NCI-H1436 (cell line): Measurements from ENCODE around the gene TSPAN15.
"Not testable (repeated sequence)": the region's sequence is repeated elsewhere in the genome, so short reads cannot be mapped to it uniquely, and the experiment has no call there.

Source experiments
- DNase-seq: peaks from one replicate; lab custom pipeline; 2025; lab: John Stamatoyannopoulos, UW

TSPAN15 gene

DNA sequence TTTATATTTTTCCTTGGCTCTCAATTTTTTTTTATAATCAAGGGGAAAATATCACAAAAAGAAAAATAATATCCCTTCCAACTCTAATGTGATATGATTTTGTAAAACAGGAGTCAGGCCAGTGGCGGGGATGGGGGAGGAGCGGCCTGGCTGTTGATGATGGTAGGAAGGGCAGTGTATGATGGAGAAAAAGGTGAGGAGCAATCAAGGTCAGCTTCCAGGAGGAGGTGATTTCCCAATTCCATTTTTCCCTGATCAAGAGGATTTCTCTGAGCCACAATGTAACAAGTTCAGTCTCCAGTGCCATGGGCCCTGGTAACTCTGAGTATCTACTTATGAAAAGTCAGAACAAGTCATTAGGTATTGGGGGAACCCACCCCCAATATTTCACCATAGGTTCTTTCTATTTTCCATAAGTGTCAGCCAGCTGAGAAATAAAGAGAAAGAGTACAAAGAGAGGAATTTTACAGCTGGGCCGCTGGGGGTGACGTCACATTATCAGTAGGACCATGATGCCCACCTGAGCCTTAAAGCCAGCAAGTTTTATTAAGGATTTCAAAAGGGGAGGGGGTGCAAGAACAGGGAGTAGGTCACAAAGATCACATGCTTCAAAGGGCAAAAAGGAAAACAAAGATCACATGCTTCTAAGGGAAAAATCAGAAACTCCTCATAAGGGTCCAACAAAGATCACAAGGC is 37.0 kb downstream of the TSPAN15 start:
- DNase-seq: not testable (repeated sequence)

DNA sequence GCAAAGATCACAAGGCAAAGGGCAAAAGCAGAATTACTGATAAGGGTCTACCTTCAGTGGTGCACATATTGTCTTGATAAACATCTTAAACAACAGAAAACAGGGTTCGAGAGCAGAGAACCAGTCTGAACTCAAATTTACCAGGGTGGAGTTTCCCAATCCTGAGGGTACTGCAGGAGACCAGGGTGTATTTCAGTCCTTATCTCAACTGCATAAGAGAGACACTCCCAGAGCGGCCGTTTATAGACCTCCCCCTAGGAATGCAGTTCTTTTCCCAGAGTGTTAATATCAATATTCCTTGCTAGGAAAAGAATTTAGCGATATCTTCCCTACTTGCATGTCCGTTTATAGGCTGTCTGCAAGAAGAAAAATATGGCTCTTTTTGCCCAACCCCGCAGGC is 37.6 kb downstream of the TSPAN15 start:
- not testable (repeated sequence) for DNase-seq

DNA sequence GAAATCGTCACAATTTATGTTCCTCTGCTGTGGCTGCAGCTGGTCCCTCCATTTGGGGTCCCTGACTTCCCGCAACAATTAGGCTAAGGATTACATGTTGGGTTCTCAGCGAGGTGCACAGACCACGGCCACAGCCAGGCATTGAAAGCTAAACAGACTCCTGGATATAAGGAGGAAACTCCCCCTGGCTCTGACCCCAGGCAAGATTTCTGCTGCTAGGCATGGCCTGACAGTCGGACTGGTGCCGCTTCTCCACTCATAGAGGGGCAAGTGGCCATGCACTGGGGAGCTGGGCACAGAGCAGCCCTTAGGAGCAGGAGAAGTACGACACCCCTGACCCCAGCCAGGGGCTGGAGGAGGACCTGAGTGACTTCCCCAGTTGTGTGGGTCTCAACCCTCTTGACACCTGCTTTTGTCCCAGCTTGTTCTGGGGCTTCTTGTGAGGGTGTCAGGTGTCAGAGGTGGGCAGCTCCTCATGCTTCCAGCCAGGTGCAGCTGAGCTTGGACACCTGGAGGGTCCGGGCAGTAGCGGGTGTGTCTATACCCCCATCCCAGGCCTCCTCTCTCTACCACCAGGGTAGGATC is 38.3 kb downstream of the TSPAN15 start:
- no peak for DNase-seq

DNA sequence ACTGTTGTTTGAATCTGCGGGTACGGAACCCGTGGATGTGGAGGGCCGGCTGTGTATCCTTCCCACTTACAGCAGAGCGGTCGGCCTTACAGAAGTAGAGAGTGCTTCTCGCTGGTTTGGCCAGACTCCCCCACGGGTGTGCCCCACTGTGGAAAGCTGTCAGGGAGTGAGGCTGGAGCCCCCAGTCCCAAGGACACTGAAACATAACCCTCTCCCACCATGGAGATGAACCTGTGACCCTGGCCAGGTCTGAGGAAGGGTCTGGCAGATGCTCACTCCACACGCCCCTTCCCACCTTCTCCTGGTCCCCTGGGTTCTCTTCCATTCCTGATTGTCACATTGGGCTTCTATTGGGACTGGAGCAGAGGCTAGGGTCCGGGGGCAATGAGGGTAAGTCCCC is 39.6 kb downstream of the TSPAN15 start:
- DNase-seq: no peak

DNA sequence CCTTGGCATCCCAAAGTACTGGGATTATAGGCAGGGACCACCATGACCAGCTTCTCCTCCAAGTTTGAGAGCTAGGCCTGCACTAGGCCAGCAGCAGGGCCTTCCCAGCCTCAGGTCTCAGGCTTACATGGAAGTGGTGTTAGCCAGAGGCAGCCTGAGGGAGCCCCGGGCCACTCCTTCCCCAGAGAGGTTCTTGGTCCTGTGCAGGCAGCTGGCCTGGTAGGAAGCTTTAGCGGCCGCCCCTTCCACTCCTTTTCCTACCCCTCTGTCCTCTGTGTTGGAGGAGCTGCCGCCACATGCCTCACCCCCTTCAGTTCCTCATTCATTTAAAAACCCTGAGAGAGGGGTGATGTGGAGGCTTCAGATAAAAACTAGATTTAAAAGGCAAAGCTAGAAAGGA is 40.3 kb downstream of the TSPAN15 start:
- no peak for DNase-seq

DNA sequence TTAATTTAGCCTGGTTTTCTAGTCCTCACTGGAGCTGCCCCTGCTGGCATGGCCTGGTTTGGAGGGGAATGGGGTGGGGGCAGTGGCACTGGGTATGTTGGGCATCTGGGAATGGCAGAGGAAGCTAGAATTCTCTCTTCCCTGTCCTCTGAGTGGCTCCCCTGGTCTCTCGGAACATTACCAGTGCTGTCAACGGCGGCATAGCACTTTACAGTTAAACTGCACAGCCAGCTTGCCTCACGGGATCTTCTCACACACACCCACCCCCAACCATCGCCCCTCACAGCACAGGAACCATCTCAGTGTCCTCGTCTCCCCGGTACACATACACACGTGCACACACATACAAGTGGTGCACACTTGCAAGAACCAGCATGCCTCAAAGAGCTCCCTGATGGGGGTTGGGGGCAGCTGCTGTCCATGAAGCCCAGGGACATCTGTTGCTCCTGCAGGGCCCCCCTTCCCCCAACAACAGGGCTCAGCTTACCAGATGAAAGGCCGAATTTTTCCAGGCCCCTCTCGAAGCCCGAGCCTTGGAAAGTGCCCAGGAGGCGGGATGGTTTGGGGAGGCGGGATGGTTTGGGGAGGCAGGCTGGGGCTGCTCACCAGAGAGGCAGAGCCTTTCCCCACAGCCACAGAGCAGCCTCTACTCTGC is 41.0 kb downstream of the TSPAN15 start:
- no peak for DNase-seq

DNA sequence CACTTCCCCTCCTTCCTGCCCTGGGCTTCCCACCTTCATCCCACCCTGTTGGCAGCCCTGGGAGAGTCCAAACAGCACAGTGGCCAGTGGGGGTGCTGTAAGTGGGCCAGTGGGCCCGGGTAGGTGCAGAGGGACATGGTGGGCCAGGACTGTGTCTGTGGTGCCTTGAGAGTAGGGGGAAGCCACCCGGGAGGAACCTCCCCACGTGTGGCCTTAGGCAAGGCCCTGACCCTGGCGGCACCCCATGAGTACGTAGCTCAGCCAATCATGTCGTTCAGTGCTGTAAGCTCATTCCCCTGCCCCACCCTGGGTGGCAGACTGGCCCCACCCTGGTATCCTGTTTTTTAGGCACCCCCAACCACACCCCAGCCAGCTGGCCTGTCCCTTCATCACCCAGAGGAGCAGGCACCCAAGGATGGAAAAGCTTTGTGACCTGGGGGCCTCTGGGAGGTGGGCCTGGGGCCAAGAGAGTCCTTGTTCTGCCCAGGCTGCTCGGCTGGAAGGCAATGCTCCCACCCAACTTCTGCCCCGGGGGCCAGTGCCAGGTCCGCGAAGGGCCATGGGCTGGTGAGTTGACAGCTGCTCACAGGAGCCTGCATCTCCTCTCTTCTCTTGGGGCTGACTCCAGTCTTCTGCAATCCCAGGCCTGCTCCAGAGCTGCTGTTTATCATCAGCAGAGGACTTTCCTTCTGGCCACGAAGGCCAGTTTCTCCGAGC is 41.6 kb downstream of the TSPAN15 start:
- DNase-seq: no peak

DNA sequence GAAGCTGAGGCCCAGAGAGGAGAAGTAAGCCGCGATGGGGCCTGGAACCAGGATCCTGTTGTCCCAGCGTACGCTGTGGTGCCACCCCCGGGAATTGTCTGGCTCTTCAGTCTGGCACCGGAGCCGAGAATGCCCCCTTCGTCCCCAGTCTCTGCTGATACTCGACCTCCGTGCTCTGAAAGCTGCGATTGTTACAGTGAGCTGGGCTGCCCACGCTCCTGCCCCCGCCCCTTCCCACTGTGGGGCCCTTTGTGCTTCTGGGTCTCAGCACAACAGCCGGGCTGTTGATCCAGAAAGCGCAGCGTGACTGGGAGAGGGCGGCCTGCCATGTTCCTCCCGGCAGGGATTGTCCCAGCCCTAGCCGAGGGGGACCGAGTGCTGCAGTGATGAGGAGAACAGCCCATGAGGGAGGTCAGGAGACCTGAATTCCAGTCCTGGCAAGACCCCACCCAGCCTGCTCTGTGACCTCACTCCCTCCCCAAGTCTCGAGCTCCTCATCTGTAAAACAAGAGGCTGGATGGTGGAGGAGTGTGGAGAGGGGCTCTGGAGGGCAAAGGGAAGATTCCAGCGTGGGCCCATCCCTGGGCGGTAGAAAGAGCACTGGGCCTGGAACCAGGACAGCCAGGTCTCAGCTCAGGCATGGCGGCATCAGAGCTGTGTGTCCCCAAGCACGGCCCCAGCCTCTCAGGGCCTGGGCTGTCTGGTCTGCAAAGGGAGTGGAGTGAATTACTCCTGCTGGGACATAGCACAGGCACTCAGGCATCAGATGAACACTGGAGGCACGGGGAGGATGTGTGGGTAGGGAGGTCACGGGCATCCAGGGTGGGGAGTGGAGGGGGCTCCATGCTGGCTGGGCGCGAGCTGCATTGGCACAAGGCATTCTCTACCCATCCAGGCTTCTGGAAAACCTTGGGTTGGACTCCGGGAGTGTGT is 43.6 kb downstream of the TSPAN15 start:
- DNase-seq: no peak

DNA sequence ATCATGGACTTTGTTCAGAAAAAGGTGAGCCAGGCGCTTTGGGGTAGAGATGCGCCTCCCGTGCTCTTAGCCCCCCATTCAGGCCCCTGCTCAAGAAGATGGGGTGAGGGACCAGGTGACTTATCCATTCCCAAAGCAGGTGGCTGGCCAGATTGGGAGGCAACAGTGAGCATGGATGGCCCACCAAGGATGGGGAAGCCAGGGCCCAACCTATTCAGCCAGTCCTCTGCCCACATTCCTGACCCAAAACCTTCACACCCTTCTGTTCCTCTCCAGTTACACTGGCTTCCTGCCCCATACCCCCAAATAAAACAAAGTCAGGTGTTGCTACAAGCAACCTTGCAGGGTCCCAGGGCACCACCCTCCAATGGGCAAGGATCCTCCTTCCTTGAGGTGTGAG is 44.4 kb downstream of the TSPAN15 start:
- no peak for DNase-seq

DNA sequence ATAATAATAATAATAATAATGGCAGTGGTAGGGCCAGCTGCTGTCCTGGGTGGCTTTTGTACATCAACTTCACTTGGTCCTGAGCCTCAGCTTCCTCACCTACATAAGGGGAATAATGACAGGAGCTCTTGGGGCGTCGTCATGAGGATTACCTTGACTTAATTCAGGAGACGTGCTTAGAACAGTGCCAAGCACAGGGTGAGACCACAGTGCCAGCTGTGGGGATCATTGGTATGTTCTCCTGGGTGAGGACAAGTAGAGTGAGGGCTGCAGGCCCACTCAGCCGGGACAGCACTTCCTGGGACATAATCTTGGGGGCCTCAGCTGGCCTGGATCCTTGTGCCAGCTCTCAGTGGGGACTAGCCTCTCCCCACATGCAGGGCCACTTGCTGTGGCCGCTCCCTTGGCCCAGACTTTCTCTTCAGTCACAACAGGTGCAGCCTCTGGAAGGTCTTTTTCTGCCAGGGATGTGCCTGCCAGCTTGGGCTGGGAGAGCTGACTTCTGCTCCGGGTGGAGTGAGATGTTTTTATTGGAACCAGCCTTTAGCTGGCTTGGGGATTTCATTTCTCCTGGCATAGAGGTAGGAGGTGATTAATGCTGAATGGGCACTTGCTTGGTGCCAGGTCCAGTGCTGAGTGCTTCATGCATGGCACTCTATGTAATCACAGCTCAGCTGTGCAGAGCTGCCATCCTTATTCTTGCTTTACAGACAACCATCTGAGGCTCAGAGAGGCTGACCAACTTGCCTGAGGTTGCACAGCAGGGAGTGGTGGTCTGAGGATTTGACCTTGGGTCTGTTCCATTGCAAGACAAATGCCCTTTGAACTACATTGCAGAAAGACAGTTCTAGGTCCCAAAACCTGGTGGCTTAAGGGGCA is 45.3 kb downstream of the TSPAN15 start:
- no peak for DNase-seq

DNA sequence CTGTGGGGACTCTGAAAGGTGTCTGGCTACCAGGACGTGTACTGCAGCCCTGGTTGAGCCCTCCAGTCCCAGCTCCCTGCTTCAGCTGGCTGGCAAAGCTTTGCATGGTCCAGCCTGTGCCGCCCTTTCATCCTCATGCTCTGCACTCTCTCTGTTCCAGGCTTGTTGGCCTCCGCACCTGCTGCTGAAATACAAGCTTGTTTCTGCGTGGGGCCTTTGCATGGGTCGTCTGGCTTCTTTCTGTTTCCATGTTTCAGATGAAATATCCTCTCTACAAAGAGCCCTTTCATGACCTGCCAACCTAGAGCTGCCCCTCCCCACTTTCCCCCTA is 45.9 kb downstream of the TSPAN15 start:
- DNase-seq: no peak

DNA sequence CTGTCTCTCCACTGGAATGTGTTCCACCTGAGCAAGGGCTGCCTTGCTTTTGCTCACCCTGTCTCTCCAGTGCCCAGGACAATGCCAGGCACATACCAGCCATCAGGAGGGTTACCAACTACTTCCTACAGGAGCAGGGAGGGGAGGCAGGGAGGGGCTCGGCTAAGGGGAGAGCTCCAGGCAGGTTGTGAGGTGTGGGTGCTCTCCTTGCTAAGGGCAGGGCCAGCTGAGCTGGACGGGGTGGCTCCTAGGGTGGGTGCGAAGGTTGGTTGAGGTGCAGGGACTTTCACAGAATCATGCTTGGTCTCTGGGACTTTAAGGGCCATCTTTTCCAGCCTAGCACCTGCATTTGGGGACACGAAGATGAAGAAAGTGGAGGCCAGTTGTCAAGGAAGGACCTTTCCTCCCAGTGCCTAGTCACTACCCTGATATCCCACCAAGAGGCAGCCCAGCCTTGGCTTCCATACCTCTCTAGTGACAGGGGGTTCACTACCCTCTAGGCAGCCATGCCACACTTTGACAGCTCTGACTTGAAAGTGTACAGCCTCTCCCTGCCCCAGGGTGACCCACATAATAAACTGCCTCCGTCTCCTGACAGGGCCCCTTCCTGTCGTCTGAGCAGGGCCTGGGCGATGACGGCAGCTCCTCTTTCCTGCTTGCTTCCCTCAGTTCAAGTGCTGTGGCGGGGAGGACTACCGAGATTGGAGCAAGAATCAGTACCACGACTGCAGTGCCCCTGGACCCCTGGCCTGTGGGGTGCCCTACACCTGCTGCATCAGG is 46.5 kb downstream of the TSPAN15 start:
- no peak for DNase-seq

DNA sequence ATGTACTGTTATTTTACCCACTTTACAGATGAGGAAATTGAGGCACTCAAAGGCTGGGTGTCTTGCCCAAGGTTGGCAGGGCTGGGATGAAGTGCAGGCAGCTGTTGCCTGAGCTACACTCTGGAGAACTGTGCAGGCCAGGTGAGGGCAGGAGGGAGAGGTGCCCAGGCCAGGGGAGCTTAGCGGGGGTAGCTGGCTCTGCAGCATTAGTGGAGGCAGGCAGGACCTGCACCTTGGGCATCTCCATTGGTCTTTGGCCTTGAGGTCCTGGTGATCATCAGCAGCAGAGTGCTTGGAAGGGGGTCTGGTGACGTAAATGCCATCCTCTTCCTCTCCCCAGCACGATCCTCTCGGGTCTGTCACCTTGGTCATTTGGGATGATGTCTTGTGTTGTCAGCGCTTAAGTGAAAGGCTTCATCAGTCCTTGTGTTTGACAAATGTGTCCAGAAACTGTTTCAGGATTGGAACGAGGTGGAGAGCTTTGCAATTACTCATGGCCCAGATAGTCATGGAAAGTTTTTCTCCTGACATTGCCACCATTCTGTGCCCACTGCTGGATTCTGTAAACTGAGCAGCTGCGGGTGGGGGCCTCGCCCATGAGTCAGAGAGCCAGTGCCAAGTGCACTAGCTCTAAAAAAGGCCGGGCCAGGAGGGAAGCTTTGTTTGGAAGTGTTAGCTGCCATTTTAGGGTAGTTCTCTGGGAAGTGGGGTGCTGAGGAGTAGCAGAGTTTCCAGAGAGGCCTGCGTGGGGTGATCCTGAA is 47.6 kb downstream of the TSPAN15 start:
- DNase-seq: no peak

DNA sequence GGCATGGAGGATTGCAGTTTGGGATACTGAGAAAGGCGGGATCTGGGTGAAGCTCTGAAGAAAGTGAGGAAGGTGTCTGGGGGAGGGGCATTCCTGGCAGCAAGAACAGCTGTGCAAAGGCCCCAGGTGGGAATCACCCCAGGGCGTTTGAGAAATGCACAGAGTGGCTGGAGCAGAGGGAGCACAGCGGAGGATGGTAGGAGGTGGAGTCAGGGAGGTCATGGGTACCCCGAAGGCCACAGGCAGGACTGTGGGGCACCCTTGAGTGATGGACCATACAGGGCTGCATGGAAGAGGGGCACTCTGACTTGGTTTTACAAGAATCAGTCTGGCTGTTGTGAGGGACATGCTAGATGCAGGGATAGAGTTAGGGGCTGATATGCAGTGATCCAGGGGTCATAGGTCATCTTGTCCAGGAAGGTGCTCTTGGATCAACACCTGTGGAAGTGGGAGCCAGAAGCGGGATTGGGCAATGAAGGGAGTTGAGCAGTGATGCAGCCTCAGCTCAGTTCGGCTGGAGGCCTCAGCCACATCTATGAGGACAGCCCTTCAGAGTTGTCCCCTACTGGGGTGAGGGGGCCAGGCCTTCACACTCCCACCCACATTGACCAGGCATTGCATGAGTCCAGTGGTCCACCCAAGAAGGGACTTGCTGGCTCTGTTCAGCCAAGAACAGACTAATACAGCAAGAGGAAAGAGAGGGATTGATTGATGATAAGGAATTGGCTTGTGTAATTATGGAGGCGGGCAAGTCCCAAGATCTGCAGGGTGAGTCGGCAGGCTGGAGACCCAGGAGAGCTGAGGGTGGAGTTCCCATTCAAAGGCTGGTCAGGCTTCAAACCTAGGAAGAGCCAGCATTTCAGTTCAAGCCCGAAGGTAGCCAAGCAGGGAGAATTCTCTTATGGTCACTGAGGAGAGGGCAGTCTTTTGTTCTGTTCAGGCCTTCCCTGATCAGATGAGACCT is 48.7 kb downstream of the TSPAN15 start:
- DNase-seq: no peak

DNA sequence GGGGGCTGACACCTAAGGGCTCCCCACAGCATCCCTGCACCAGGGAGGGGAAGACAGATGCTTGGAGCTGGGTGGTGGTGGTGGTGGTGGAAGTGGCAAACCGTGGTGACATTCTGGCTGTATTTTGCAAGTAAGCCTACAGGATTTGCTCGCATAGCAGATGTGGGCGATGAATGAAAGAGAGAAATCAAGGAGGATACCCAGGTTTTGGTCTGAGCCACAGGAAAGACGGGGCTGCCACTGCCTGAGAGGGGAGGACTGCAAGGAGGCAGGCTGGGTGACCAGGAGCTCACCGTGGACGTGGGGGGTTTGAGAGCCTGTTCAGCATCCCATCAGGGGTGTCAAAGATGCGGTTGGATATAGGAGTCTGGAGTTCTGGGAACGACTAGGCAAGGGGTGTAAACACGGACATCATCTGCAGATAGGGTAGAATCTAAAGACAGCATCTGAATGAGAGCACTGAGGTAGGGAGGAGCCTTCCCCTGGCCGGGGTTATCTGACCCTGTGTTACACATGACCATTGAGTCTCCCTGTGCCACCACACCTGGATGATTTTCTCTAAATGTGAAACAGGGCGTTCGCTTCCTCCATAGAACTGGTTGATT is 49.7 kb downstream of the TSPAN15 start:
- no peak for DNase-seq

DNA sequence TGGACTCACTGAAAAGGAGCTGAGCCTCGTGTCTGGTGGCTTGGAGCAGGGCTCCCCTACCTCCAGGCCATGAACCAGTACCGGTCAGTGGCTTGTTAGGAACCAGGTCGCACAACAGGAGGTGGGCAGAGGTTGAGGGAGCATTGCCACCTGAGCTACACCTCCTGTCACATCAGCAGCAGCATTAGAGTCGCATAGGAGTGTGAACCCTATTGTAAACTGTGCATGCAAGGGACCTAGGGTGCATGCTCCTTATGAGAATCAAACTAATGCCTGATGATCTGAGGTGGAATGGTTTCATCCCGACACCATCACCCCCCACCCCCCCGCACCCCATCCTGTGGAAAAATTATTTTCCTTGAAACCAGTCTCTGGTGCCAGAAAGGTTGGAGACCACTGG is 50.4 kb downstream of the TSPAN15 start:
- DNase-seq: no peak

DNA sequence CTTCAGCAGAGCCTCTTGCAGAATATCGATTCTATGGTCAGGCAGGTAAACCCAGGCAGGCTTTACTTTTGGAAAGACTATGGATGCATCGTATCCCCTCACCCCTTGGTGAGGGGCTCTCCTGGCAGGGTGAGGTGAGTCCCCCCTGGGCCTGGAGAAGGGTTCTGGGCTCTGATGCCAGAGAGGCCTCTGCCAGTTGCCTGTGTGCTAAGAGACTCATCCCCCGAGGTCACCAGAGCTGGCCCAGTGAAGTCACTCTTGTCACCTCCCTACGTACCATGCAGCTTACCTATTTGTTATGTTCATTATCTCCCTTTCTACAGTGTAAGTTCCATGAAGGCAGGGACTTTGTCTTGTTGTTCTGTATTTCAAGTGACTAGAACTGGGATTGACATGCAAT is 51.3 kb downstream of the TSPAN15 start:
- DNase-seq: no peak
